HG03342 (cell line): ENCODE results near the gene PGM2.
A peak's percentile ranks its signal among the peaks of the same experiment; 100 is the strongest.
"Not testable (repeated sequence)": the region's sequence is repeated elsewhere in the genome, so short reads cannot be mapped to it uniquely, and the experiment has no call there.

Experiments
- ATAC-seq: cut with Tn5 transposase; IDR thresholded peaks from one replicate; pipeline ENCODE4 v1.9.1; 2021; ENCODE audit warnings: mild to moderate bottlenecking, moderate library complexity; ENCODE audit not compliant: unreplicated experiment

The PGM2 gene

GRCh38 chr4:37816719-37817118 lies 9.8 kb upstream of the PGM2 start:
- ATAC-seq, result no peak

- ATAC-seq, result no peak
Observed at GRCh38 chr4:37818752-37819151, 7.7 kb upstream of the PGM2 start.

GRCh38 chr4:37820458-37820857 lies 6.0 kb upstream of the PGM2 start:
- ATAC-seq, result not testable (repeated sequence)

- no peak for ATAC-seq
Observed at GRCh38 chr4:37821953-37822605, 4.4 kb upstream of the PGM2 start.

- ATAC-seq, result not testable (repeated sequence)
Observed at GRCh38 chr4:37825501-37825900, 985 bp upstream of the PGM2 start.

GRCh38 chr4:37825968-37826294 lies 555 bp upstream of the PGM2 start:
- peak; percentile 6 for ATAC-seq

- peak; percentile 35 for ATAC-seq
Observed at GRCh38 chr4:37827030-37827685, 672 bp downstream of the PGM2 start.

- ATAC-seq, result no peak
Observed at GRCh38 chr4:37827802-37828321, 1.4 kb downstream of the PGM2 start.

- ATAC-seq, result no peak
Observed at GRCh38 chr4:37828843-37829242, 2.4 kb downstream of the PGM2 start.

- no peak for ATAC-seq
Observed at GRCh38 chr4:37830640-37831039, 4.2 kb downstream of the PGM2 start.

- ATAC-seq, result no peak
Observed at GRCh38 chr4:37835031-37835430, 8.5 kb downstream of the PGM2 start.

- no peak for ATAC-seq
Observed at GRCh38 chr4:37835806-37836205, 9.3 kb downstream of the PGM2 start.

- ATAC-seq, result no peak
Observed at GRCh38 chr4:37836274-37836673, 9.8 kb downstream of the PGM2 start.

GRCh38 chr4:37836838-37837440 lies 10.5 kb downstream of the PGM2 start:
- ATAC-seq, result no peak

- ATAC-seq, result no peak
Observed at GRCh38 chr4:37837446-37837845, 11.0 kb downstream of the PGM2 start.

- ATAC-seq, result no peak
Observed at GRCh38 chr4:37839426-37839825, 12.9 kb downstream of the PGM2 start.

- no peak for ATAC-seq
Observed at GRCh38 chr4:37844204-37844603, 17.7 kb downstream of the PGM2 start.

- ATAC-seq, result no peak
Observed at GRCh38 chr4:37845201-37845600, 18.7 kb downstream of the PGM2 start.

GRCh38 chr4:37847311-37847884 lies 20.9 kb downstream of the PGM2 start:
- ATAC-seq, result no peak

- ATAC-seq, result no peak
Observed at GRCh38 chr4:37852376-37852775, 25.9 kb downstream of the PGM2 start.

GRCh38 chr4:37858112-37858511 lies 31.6 kb downstream of the PGM2 start:
- no peak for ATAC-seq

GRCh38 chr4:37858872-37859271 lies 32.4 kb downstream of the PGM2 start:
- ATAC-seq, result no peak
